Astrocyte (in vitro differentiated cells and primary cell): ENCODE measurements around the gene CLCN6. TPM values are rescaled to one million over a fixed set of nuclear protein-coding genes. Genes with fewer than 3 reads are reported as not detected.

Experiments
- DNase-seq: peaks from one replicate; pipeline ENCODE4 v3.0.0-alpha.2; 2010; ENCODE audit warnings: low read depth
- FAIRE-seq: peaks from 2 replicates; lab custom pipeline; 2011; peaks lifted over from hg19 to GRCh38; lab: Jason Lieb, UNC
- H2AFZ ChIP-seq: 2 replicates; pipeline ENCODE4 v1.6.0; 2012; ENCODE audit warnings: low read depth, low read length, inconsistent platforms
- H3K27ac ChIP-seq: 2 replicates; pipeline ENCODE4 v1.5.1; 2011; ENCODE audit warnings: low read depth, low read length, inconsistent platforms
- H3K27me3 ChIP-seq: 2 replicates; pipeline ENCODE4 v1.6.0; 2011; ENCODE audit warnings: low read length, inconsistent platforms; ENCODE audit not compliant: insufficient read depth
- H3K36me3 ChIP-seq: 2 replicates; pipeline ENCODE4 v1.5.1; 2011; ENCODE audit warnings: low read length, inconsistent platforms; ENCODE audit not compliant: insufficient read depth
- H3K4me1 ChIP-seq: 2 replicates; pipeline ENCODE4 v1.5.1; 2011; ENCODE audit warnings: low read length, inconsistent platforms; ENCODE audit not compliant: insufficient read depth
- H3K4me2 ChIP-seq: 2 replicates; pipeline ENCODE4 v1.6.0; 2012; ENCODE audit warnings: low read length, inconsistent platforms
- H3K4me3 ChIP-seq: 2 replicates; pipeline ENCODE4 v1.5.1; 2011; ENCODE audit warnings: low read depth, mild to moderate bottlenecking, low read length, inconsistent platforms; ENCODE audit not compliant: insufficient read depth
- H3K79me2 ChIP-seq: 2 replicates; pipeline ENCODE4 v1.6.0; 2012; ENCODE audit warnings: mild to moderate bottlenecking, low read length, inconsistent platforms; ENCODE audit not compliant: insufficient read depth
- H3K9ac ChIP-seq: 2 replicates; pipeline ENCODE4 v1.6.0; 2012; ENCODE audit warnings: mild to moderate bottlenecking, low read length, inconsistent platforms
- H3K9me3 ChIP-seq: 2 replicates; pipeline ENCODE4 v1.5.1; 2012; ENCODE audit warnings: low read depth, mild to moderate bottlenecking, low read length, inconsistent platforms; ENCODE audit not compliant: insufficient read depth
- H4K20me1 ChIP-seq: 2 replicates; pipeline ENCODE4 v1.6.0; 2012; ENCODE audit warnings: low read length, inconsistent platforms; ENCODE audit not compliant: insufficient read depth
- H3K27ac Mint-ChIP-seq: one replicate; pipeline ENCODE4 v1.8.0; 2021; ENCODE audit warnings: mild to moderate bottlenecking, mixed read lengths; ENCODE audit not compliant: unreplicated experiment
- H3K27me3 Mint-ChIP-seq: one replicate; pipeline ENCODE4 v1.8.0; 2021; ENCODE audit warnings: low read depth, mixed read lengths; ENCODE audit not compliant: unreplicated experiment
- H3K36me3 Mint-ChIP-seq: one replicate; pipeline ENCODE4 v1.8.0; 2021; ENCODE audit warnings: low read depth, mixed read lengths; ENCODE audit not compliant: unreplicated experiment
- H3K4me1 Mint-ChIP-seq: one replicate; pipeline ENCODE4 v1.8.0; 2021; ENCODE audit warnings: low read depth, mixed read lengths; ENCODE audit not compliant: unreplicated experiment
- H3K4me3 Mint-ChIP-seq: one replicate; pipeline ENCODE4 v1.8.0; 2021; ENCODE audit warnings: mild to moderate bottlenecking, moderate library complexity, mixed read lengths; ENCODE audit not compliant: unreplicated experiment
- H3K9me3 Mint-ChIP-seq: one replicate; pipeline ENCODE4 v1.8.0; 2021; ENCODE audit warnings: mild to moderate bottlenecking, mixed read lengths; ENCODE audit not compliant: unreplicated experiment
- EZH2 ChIP-seq: IDR thresholded peaks from 2 replicates; pipeline ENCODE4 v1.6.1; 2012; ENCODE audit warnings: mild to moderate bottlenecking, low read length, inconsistent platforms; ENCODE audit not compliant: insufficient read depth
- total RNA-seq: library from RNA; stranded (reverse); gene quantifications from 2 replicates; pipeline ENCODE4 v1.2.1, GENCODE V29; 2021
- TF ChIP-seq, protein P1 (sequence below): IDR thresholded peaks from 2 replicates; pipeline ENCODE4 v1.5.1; 2011; ENCODE audit warnings: low read depth, mild to moderate bottlenecking, inconsistent platforms, low read length, moderate library complexity; ENCODE audit not compliant: insufficient read depth

Gene CLCN6
- total RNA-seq, 1 donor from 2014 or later, result 22.4 TPM

DNA sequence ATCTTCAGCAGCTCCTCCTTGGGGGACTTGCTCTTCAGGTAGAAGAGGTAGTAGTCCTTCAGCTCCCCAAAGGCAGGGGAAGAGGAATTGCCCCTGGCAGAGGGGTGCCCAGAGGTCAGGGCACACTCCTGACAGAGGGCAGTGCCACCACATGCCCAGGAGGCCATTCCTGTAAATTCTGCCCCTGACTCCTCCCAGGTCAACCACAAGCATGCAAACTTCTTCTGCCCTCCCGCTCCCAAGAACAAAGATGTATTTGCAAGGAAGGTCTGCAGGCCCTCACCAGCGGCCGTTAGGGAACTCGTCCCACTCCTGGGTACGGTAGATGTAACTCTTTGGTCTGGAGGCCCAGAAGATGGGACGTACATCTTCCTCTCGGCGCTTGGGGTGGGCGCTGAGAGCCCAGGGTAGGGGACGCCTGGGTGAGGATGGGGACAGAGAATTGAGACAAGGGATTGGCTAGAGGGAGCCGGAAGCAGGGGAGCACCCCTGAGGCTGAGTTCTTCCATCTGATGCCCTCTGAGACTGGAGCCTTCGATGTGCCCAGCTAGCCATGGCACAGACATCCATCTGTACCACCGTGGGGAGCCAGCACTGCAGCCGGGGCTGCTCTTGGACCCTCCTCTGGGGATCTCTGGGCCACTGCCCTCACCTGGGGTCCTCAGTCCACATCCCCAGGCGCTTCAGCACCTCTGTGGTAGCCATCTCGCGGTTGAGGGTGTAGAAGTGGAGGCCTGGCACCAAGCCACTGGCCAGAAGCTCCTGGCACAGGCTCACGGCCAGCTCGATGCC is 11.3 kb upstream of the CLCN6 start:
- Histone ChIP-seq H3K79me2 (no peaks in the 10 kb centered on the region), H3K9me3 (no peaks in the 10 kb centered on the region), H3K27ac (no peak overlapping the region), H3K27me3 (no peaks in the 10 kb centered on the region), H4K20me1 (no peaks in the 10 kb centered on the region), H3K9ac (no peak overlapping the region), H3K4me2 (no peak overlapping the region), H3K36me3 (no peaks in the 10 kb centered on the region), H2AFZ (no peak overlapping the region), H3K4me3 (no peak overlapping the region), H3K4me1 (peaks cover 17% of the 10 kb centered on the region)
- Mint-ChIP-seq H3K27ac (no peak overlapping the region), H3K9me3 (no peaks in the 10 kb centered on the region), H3K36me3 (peaks cover 31% of the 10 kb centered on the region), H3K4me3 (no peak overlapping the region), H3K4me1 (peaks cover 18% of the 10 kb centered on the region), H3K27me3 (no peaks in the 10 kb centered on the region)
- TF ChIP-seq, protein P1, sequence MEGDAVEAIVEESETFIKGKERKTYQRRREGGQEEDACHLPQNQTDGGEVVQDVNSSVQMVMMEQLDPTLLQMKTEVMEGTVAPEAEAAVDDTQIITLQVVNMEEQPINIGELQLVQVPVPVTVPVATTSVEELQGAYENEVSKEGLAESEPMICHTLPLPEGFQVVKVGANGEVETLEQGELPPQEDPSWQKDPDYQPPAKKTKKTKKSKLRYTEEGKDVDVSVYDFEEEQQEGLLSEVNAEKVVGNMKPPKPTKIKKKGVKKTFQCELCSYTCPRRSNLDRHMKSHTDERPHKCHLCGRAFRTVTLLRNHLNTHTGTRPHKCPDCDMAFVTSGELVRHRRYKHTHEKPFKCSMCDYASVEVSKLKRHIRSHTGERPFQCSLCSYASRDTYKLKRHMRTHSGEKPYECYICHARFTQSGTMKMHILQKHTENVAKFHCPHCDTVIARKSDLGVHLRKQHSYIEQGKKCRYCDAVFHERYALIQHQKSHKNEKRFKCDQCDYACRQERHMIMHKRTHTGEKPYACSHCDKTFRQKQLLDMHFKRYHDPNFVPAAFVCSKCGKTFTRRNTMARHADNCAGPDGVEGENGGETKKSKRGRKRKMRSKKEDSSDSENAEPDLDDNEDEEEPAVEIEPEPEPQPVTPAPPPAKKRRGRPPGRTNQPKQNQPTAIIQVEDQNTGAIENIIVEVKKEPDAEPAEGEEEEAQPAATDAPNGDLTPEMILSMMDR, result no peak
- TF ChIP-seq EZH2, result no peak
- DNase-seq, result no peak
- FAIRE-seq, result no peak

DNA sequence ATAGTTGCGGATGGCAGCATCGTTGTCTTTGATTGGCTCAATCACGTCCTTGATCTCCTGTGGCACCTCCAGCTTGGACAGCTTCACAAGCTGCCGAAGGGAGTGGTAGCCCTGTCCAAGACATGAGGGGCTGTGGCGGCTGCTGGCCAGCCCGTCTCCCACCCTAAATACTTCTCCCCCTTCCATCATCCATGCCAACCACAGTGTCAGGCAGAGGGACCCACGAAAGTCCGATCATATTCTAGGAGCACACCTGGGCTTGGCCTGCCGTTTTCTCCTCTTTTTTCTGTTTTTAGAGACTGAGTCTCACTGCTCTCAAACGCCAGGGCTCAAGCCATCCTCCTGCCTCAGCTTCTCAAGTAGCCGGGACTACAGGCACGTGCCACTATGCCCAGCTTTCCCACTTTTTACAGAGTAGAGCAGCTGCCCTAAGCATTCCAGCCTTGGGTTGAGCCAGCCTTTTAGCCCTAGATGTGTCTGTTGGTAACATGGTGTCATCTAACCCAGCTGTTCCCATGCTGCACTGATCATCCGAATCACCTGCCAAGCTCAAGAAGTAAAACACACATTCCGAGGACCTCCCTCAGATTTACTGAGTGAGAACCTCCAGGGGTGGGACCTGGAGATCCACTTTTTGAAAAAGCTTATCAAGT is 10.6 kb upstream of the CLCN6 start:
- H3K4me3 ChIP-seq, result no peak overlapping the region
- no peak for TF ChIP-seq EZH2
- TF ChIP-seq, protein P1, result no peak
- H3K27ac ChIP-seq, result no peak overlapping the region
- no peaks in the 10 kb centered on the region for H4K20me1 ChIP-seq
- no peaks in the 10 kb centered on the region for H3K27me3 ChIP-seq
- Mint-ChIP-seq H3K27ac (no peak overlapping the region), H3K9me3 (no peaks in the 10 kb centered on the region), H3K27me3 (no peaks in the 10 kb centered on the region), H3K4me3 (no peak overlapping the region), H3K36me3 (peaks cover 36% of the 10 kb centered on the region), H3K4me1 (peaks cover 18% of the 10 kb centered on the region)
- DNase-seq (no peak), FAIRE-seq (no peak)
- H3K9me3 ChIP-seq, result no peaks in the 10 kb centered on the region
- H3K4me1 ChIP-seq, result peaks cover 14% of the 10 kb centered on the region
- H3K4me2 ChIP-seq, result no peak overlapping the region
- no peaks in the 10 kb centered on the region for H3K79me2 ChIP-seq
- H3K36me3 ChIP-seq, result no peaks in the 10 kb centered on the region
- no peak overlapping the region for H3K9ac ChIP-seq
- no peak overlapping the region for H2AFZ ChIP-seq
